ENCODE measurements around the gene LPCAT1. TPM values are rescaled to one million over a fixed set of nuclear protein-coding genes. Genes with fewer than 3 reads are reported as not detected.

LPCAT1 gene
- total and polyA plus RNA-seq, 2 of the 13 experiments (the other 11 are each of a cell fraction or from before 2014, with no cell fraction given), result 29.8 to 90.6 TPM

DNA sequence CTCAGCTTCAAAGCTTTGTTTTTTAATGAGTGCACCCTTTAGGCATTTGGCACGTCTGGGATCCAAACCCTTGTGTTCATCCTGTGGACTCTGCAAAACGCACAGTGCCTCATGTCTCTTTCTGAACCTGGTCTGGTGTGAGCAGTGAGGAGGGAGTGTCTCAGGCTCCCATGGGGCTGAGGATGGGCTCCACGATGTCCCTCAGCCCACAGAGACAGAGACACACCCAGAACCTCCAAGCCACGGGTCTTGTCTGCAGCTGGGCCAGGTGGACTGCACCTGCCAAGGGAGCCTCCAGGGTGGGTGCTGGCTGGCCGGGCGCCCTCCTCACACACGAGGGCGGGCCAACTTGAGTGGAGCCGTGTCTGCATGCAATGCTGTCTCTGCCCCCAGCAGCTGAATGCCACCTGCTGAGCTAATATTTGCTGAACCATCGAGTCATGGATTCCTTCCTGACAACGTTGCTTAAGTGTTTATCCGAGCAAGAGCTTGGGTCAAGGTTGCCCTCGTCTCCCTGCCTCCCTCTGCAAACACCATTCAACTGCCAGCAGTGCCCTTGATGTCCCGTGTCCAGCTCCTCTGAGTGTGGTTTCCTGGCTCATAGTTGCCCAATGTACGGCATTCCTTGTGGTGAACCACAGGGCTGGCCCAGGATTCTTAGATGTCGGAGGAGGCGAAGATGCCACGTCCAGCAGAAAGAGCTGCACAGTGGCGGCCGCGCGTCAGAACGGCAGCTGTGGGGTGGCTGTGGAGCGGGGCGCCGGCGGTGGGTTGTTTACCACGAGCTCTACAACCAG, 31.4 kb upstream of the LPCAT1 start (continued):
- TF ChIP-seq, protein P1, sequence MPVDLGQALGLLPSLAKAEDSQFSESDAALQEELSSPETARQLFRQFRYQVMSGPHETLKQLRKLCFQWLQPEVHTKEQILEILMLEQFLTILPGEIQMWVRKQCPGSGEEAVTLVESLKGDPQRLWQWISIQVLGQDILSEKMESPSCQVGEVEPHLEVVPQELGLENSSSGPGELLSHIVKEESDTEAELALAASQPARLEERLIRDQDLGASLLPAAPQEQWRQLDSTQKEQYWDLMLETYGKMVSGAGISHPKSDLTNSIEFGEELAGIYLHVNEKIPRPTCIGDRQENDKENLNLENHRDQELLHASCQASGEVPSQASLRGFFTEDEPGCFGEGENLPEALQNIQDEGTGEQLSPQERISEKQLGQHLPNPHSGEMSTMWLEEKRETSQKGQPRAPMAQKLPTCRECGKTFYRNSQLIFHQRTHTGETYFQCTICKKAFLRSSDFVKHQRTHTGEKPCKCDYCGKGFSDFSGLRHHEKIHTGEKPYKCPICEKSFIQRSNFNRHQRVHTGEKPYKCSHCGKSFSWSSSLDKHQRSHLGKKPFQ (CRISPR knock-in tag; IDR thresholded peaks at IDR 0.05; ENCODE audit: insufficient replicate concordance), result peak; percentile 91
- TF ChIP-seq, protein P2, sequence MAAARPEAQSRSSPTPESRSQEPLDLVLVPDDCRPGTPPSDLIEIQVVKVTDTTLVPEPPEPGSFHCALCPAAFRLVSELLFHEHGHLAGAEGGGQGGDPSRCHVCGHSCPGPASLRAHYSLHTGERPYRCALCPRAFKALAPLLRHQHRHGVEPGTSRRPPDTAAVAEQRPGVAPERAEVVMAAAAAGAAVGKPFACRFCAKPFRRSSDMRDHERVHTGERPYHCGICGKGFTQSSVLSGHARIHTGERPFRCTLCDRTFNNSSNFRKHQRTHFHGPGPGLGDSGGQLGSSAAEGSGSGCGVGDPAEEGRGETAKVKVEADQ (CRISPR knock-in tag; IDR thresholded peaks at IDR 0.05; ENCODE audit: borderline replicate concordance), result no peak
- TF ChIP-seq, protein P3, sequence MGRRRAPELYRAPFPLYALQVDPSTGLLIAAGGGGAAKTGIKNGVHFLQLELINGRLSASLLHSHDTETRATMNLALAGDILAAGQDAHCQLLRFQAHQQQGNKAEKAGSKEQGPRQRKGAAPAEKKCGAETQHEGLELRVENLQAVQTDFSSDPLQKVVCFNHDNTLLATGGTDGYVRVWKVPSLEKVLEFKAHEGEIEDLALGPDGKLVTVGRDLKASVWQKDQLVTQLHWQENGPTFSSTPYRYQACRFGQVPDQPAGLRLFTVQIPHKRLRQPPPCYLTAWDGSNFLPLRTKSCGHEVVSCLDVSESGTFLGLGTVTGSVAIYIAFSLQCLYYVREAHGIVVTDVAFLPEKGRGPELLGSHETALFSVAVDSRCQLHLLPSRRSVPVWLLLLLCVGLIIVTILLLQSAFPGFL (CRISPR knock-in tag; IDR thresholded peaks at IDR 0.05), result no peak

DNA sequence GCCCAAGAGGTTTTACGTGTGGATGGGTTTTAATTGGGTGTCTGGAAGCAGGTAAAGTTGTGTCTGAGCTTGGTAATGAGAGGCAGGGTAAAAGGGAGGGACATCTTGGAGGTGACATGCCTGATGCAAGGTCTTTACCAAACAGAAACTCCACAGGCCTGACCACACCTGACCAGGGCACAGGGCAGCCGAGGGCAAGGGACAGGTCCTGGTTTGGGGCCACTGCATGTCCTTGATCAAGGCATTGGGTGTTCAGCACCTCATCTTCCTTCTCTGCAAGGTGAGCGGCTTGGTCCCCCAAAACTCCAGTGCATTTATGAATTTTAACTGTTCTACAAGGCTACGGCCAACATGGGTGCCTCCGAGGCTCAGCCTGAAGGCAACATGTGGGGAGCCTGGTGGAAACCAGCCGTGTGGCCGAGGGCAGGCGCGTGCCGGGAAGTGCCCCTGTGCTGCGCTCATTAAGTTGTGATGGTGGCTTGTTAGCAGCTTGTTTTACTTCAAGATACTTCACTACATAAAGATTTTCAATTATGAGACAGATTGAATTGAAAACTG, 30.7 kb upstream of the LPCAT1 start:
- no peaks in the 10 kb centered on the region for H3K9me3 ChIP-seq (ENCODE audit: low read length)
- ChIA-PET POLR2A (interaction anchor here (1.0 to 2.7 kb wide), 8 partner anchors 11 to 1283 kb away, joined by 3 to 68 read pairs (median 8); partner anchors contain the start of genes LPCAT1 and PDCD6), CTCF (ENCODE audit: low intra/inter-chr PET ratio, low total read pairs) (interaction anchor here (1.4 kb wide), 1 partner anchor 10 kb away, joined by 3 read pairs; no protein-coding TSS in a partner anchor)
- intact Hi-C loops (cut with micrococcal nuclease; ENCODE audit: unreplicated experiment) (no loop called here), in situ Hi-C loops (cut with HindIII; ENCODE audit: extremely low pct_ligation_motif_present, low pct_unique_long_range_greater_than_20kb) (no loop called here)
- H3K36me3 ChIP-seq (replicated peaks in 1 of 2; ENCODE audit: control insufficient read depth in 1 of 2, insufficient read depth in 2 of 2, low read length in 2 of 2), result no peaks in the 10 kb centered on the region
- ATAC-seq (no peak), FAIRE-seq (no peak), DNase-seq (ENCODE audit: low spot score) (no peak)
- no peaks in the 10 kb centered on the region for H4K20me1 ChIP-seq (ENCODE audit: insufficient read depth, low read length)
- TF ChIP-seq, protein P4, sequence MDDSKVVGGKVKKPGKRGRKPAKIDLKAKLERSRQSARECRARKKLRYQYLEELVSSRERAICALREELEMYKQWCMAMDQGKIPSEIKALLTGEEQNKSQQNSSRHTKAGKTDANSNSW (CRISPR knock-in tag; IDR thresholded peaks at IDR 0.05; ENCODE audit: borderline replicate concordance), result no peak
- TF ChIP-seq ZBTB38 (CRISPR knock-in tag; IDR thresholded peaks at IDR 0.05), result 0 out of 2 replicates have a peak, but pooled peaks have one; percentile 33
- no peak overlapping the region for H2AFZ ChIP-seq (ENCODE audit: low read length)
- H3K4me3 ChIP-seq (replicated peaks in 1 of 3; ENCODE audit: insufficient read depth in 1 of 3, low read depth in 2 of 3, low read length in 3 of 3), result no peak overlapping the region
- BruUV-seq (replicated peaks), result no TSS peak
- H3K79me2 ChIP-seq (ENCODE audit: insufficient read depth, low read length), result no peaks in the 10 kb centered on the region
- no peaks in the 10 kb centered on the region for H3K27me3 ChIP-seq (ENCODE audit: control insufficient read depth in 1 of 2, insufficient read depth in 2 of 2, low read length in 2 of 2)
- no peak overlapping the region for H3K4me2 ChIP-seq (ENCODE audit: low read depth, low read length)
- H3K4me1 ChIP-seq (ENCODE audit: insufficient read depth, low read length), result peaks cover 67% of the 10 kb centered on the region
- H3K9ac ChIP-seq (ENCODE audit: insufficient read depth, low read depth, low read length), result no peak overlapping the region; the same call in 1 of the 2 replicates
- WGBS (ENCODE audit: low lambda C conversion rate), result 98% methylated on average over 7 of the region's 11 CpGs
- H3K27ac ChIP-seq (ENCODE audit: extremely low read length, insufficient read depth, low read length), result peak overlapping the region; percentile 60

All from HepG2 (cell line).